ENCODE data around the gene SLC17A9.
"Not testable (repeated sequence)": the region's sequence is repeated elsewhere in the genome, so short reads cannot be mapped to it uniquely, and the experiment has no call there.

The SLC17A9 gene

GRCh38 chr20:62921119-62921687 is 31.3 kb upstream of the SLC17A9 start:
- DNase-seq: no peak

DNA sequence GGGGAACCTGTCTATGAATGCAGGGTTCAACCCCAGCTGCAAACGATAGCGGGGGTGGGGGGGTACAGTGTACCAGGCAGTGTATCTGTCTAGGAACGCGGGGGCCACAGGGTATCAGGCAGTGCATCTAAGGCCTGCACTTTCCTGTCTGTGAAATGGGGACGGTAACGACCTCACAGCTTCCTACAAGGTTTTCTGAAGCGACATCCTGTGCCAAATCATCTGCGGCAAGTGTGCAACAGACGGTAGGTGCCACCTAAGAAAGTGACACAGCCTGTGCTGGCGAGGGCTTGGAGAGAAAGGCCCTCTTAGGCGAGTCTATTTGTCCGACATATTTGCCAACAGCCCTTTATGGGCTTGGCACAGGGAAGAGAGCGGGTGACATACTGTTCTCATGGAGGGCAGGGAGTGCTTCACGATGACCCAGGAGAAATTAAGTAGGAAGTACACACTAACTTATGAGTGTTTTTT is 30.0 kb upstream of the SLC17A9 start:
- DNase-seq: no peak

DNA sequence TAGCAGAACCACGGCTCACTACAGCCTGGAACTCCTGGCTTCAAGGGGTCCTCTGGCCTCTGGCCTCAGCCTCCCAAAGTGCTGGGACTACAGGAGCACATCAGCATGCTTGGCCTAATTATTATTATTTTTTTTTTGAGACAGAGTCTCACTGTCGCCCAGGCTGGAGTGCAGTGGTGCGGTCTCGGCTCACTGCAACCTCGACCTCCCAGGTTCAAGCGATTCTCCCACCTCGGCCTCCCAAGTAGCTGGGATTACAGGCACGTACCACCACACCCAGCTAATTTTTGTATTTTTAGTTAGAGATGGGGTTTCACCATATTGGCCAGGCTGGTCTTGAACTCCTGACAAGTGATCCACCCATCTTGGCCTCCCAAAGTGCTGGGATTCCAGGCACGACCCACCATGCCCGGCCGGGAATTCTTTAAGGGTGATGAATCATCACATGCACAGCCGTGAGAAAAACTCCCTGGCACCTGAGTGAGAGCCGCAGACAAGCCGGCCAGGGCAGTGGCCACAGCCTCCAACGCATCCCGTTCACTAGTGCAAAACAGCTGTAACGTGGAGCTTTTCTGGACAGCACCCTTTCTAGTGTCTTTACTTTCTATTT is 29.3 kb upstream of the SLC17A9 start:
- DNase-seq: not testable (repeated sequence)

GRCh38 chr20:62923669-62924441 is 28.7 kb upstream of the SLC17A9 start:
- no peak for DNase-seq

DNA sequence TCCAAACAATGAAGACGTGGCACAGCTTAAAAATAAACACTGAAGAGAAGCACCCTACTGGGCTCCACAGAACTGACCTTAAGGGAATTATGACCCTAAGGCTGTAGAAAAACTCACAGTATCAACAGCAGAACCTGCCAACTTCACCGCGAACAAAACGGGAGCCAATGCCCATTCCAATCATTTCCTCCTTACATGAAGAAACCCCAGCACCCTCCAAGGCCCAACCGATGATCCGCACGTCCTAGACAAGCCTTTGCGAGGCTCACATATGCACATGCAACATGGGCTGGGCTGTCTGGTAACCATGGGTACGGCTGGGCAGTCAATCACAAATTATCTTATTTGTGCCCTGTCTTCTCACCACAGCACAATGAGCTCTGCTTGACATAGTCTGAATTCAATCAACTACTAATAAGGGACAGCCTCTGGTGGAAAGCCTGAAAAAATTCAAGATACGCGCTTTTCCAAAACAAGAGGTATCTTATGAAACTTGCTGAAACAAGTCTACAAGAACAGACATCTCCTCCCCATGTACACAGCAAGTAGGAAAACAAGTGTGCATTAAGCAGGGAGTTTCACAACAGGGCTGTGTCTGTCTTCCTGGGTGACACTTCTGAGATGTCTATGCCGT is 27.9 kb upstream of the SLC17A9 start:
- no peak for DNase-seq

GRCh38 chr20:62925076-62925419 is 27.5 kb upstream of the SLC17A9 start:
- DNase-seq: no peak

DNA sequence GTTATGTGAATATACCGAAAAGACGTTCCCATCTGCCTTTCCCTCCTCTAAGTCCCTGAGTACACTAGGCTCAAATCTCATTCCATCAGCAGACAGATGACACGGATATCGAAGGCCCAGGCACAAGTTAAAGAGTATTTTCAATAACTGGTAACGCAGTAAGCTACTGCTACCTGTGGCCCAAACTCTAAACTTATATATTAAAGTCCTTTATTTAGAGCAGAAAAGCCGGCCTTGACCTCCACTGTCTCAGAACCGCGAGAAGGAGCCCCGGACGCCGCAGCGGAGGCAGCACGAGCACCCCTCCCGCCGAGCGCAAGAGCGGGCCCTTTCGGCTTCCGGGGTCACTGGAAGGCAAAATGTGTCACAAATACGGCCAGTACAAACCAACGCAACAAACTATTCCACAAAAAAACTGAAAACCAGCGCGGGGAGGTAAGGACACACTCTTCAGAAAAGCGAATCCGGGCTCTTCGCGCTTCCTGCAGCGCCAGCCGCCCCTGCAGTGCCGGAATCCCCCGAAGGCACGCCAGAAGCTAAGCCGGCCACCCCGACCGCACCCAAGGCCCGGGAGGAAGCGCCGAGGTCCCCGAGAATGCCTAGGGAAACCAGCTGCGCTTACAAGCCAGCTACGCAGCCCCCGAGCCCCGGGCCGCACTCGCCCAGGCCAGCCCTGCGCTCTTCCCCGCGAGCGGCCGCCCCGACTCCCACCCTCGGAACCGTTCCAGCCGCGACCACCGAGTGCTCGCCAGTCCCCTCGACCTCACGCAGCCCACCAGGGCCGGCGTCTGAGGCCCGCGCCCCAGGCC is 26.9 kb upstream of the SLC17A9 start:
- DNase-seq: no peak

DNA sequence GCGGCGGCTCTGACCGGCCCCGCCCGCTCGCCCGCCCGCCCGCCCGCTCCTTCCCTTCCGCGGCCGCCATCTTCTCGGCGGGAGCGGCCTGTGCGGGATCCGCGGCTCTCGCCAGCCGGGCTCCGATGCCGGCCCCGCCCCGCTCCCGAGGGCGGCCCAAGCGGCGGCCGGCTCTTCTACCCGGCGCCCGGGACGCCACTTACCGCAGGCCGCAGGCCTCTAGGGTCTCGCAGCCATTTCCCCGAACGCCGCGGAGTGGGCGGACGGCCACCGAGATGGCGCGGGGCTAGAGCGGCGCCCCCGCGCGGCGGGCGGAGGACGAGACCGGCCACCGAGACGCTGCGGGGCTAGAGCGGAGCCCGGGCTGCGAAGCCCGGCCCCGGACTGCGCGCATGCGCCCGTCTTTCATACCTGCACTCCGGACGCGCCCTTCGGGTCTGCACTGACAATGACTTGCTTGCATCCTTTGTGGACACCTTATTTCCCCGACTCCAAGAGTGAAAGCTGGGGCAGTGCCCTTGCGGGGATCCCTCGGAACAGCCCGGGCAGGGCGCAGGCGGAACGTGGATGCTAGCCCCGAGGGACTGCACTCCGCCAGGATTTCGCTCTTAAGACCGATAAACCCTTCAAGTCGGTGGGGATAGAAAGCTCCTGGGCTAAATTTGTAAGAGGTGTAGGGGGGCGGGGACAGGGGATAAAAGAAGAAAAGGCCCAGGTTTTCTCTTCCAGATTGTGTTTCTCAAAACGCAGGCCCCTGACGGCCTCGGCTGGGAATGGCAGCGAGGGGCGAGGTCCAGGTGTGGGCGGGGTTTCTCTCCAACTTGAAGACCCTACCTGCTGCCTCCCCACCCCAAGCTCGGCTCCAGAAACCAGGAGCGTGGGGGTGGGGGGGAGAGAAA is 26.0 kb upstream of the SLC17A9 start, which contains the start of gene DIDO1:
TSS of gene DIDO1 (minus strand) at position 277 of the 899 bp plus-strand sequence.
- DNase-seq: peak; percentile 74

DNA sequence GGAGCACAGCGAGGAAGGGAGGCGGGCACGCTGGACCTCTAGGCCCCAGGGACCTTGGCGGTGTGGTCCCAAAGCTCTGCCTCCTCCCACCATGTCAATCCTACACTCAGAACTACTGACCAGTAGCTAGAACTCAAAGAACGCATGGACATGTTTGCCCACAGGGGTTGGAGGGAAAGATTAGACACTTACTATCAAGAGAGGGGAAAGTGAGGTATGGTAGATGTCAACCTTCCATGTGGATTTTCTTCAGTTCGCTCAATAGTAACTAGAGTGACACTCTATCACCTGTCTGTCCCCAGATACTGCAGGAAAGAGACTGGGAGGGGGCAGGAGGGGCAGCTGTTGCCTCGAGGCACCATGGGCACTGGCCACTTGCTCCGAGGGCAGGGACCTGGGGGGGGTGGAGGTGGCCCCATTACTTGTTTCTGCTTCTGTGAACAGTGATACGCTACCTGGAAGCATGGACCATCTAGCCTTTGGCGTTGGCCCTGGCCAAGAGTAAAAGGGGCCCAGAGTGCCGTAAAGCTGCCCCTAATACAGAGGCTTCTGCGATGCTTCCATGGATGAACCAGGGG is 25.3 kb upstream of the SLC17A9 start:
- no peak for DNase-seq

DNA sequence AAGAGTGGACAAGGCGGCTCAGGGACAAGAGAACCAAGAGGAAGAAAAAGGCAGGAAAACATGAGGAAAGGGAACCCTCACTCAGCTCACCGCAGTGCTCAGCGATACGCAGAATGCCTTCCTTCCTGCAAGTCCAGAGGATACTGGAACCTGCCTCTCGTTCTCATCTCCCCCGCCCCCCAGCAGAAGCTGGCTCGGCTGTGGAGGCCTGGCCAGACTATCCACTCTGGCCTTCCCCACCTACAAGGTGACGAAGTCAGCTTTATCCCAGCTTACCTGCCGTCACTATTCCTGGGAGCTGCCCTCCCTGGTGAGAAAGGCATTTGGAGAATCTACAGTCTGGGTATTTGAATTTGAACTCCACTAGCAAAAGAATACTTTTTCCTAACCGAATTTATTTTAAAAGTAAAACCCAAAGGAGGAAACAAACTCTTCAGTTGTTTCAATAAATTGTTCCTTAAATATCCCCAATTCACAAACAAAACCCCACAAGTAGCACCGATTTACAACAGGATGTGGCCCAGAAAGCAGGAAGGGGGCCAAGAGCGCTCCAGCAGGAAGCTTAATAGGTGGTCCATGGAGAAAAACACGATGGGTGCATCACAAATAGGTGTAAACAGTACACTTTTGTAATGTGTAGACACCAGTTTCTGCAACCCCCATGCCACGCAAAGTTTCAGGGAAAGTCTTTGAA is 24.1 kb upstream of the SLC17A9 start:
- DNase-seq: no peak

DNA sequence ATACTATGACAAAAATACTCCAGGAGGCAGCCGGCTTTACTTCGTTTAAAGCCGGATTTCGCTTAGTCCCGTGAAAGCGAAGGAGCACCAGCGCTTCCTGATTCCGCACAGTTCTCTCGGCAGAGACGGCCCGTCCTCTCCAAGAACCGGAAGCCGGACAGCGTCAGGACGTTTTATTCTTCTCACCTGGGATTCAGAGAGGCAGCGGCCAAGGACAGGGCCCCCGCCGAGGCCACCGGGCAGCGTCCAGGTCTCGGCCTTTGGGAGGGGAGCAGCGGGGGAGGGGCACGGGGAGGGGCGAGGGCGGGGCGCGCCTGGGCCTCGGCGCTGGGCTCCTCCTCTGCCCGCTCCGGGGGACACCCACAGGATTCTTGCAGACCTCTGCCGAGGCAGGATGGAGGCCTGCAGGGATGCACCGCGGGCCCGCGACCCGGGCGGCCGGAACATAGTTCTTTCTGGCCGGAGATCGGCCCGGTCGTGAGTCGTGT is 23.4 kb upstream of the SLC17A9 start:
- DNase-seq: no peak

DNA sequence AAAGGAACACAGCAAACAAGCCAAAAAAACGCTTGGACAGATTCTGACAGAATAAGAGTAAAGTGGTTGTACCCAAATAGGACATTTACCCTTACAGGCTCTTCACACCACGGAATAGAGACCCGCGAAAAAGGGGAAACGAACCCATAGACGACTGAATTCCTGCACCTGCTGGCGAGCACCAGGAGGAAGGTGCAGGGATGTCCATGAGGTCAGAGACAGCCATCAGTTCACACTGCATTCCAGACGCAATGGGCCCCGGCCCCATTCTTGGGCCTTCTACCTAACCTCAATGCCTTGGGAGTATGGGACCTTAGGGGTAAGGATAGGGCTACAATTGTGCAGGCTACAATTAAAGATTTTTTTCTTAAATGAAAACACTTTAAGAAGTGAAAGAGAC is 21.0 kb upstream of the SLC17A9 start:
- no peak for DNase-seq

- DNase-seq: no peak
Observed at GRCh38 chr20:62933966-62934365, 18.5 kb upstream of the SLC17A9 start.

GRCh38 chr20:62935204-62935967 is 17.1 kb upstream of the SLC17A9 start:
- no peak for DNase-seq

GRCh38 chr20:62935968-62936585 is 16.4 kb upstream of the SLC17A9 start:
- DNase-seq: no peak

- DNase-seq: peak; percentile 82
Observed at GRCh38 chr20:62937268-62938104, 15.0 kb upstream of the SLC17A9 start.

GRCh38 chr20:62938105-62938888 is 14.2 kb upstream of the SLC17A9 start, which contains the start of gene GID8:
Gene GID8 (plus strand): TSS chr20:62938147. CDS start chr20:62941503, 3,356 bp downstream.
- no peak for DNase-seq
